ENCODE data around the gene UCP1.
"Not testable (repeated sequence)": the region's sequence is repeated elsewhere in the genome, so short reads cannot be mapped to it uniquely, and the experiment has no call there.

The UCP1 gene

DNA sequence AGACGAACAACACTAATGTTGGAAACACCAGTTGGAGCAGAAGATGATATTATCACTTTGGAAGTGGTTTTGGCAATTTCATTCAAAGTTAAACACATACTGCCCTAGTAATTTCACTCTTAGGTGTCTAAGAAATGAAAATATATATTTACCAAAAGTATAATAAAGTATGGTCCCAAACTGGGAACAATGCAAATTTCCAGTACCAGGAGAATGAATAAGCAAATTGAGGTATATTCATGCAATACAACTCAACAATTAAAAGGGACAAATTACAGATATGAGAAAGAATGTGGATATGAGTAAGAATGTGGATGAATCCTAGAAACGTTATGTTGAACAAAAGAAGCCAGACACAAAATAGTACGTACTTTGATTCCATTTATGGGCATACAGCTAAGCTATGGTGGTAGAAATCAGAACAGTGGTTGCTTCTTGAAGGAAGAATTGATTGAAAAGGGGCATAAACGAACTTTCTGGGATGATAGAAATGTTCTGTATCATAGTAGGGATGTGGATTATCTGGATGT is 34.7 kb downstream of the UCP1 start:
- DNase-seq (ENCODE audit: low read depth), result no peak

DNA sequence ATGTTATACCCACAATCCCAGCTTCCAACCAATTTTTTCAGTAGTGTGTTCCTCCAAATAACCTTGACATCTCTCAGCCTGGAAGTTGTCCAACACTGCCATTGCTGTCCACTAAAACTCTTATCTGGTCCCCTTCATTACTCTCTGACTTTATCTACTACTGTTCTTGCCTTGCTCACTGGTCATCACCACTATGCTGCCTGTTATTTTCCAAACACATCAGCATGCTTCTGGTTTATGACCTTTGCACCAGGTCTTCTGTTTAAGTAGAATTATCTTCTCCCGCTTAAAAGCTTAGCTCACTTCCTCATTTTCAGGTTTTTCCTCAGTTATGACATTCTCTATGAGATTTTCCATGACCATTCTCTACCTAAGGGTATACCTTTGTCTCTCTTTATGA is 39.3 kb downstream of the UCP1 start:
- no peak for DNase-seq (ENCODE audit: low read depth)

GRCh38 chr4:140523857-140524742 is 44.7 kb downstream of the UCP1 start, which contains the start of gene ELMOD2:
Gene ELMOD2 (plus strand): TSS chr4:140524168. CDS start chr4:140525429, 1,261 bp downstream.
- peak; percentile 98 for DNase-seq (ENCODE audit: low read depth)

GRCh38 chr4:140523370-140523856 is 45.3 kb downstream of the UCP1 start:
- DNase-seq (ENCODE audit: low read depth), result no peak

- no peak for DNase-seq (ENCODE audit: low read depth)
Observed at GRCh38 chr4:140515423-140515822, 53.3 kb downstream of the UCP1 start.

DNA sequence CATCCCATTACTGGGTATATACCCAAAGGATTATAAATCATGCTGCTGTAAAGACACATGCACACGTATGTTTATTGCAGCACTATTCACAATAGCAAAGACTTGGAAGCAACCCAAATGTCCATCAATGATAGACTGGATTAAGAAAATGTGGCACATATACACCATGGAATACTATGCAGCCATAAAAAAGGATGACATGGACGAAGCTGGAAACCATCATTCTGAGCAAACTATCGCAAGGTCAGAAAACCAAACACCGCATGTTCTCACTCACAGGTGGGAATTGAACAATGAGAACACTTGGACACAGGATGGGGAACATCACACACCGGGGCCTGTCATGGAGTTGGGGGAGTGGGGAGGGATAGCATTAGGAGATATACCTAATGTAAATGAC is 55.0 kb downstream of the UCP1 start:
- DNase-seq (ENCODE audit: low read depth), result not testable (repeated sequence)
